Transverse colon (tissue), 3 donors: ENCODE measurements around the gene DNAH11.

Experiments
- CTCF ChIP-seq, 5 experiments: fragments of 200-600 bp in 3 of 5; fragments of 450-650 bp in 2 of 5; sonication (generic) in 3 of 5; IDR thresholded peaks; 1 replicate in 2 of 5; 2 replicates in 3 of 5; pipeline ENCODE4 v1.5.1; 2016 to 2017; ENCODE audit warnings: antibody characterized with exemption in 5 of 5, inconsistent platforms in 3 of 5, mild to moderate bottlenecking in 2 of 5, moderate library complexity in 1 of 5
- EP300 ChIP-seq: sonication (generic); formaldehyde crosslinking; IDR thresholded peaks from one replicate; pipeline ENCODE4 v1.6.1; 2017; ENCODE audit warnings: antibody characterized with exemption, low read depth
- POLR2A ChIP-seq: fragments of 450-650 bp; IDR thresholded peaks from one replicate; pipeline ENCODE4 v1.6.1; 2016; ENCODE audit warnings: antibody characterized with exemption, mild to moderate bottlenecking, moderate library complexity

- TF ChIP-seq CTCF (IDR thresholded peaks at IDR 0.05) = peak in 2 of 5 experiments; percentile 12 to 18
- no peak for TF ChIP-seq POLR2A
- TF ChIP-seq EP300 = no peak
Observed at GRCh38 chr7:21722371-21722770, 179.5 kb downstream of the DNAH11 start.
